Activated B cell treated with CpG ODN at 0.5 μM for 24 hours (primary cell): ENCODE measurements around the gene SORL1. TPM values are rescaled to one million over a fixed set of nuclear protein-coding genes. Genes with fewer than 3 reads are reported as not detected.

Experiments
- ATAC-seq: fragments of 200-7000 bp; cut with Tn5 transposase; one replicate; pipeline ENCODE4 v1.10.0; 2021; ENCODE audit warnings: low read depth, mild to moderate bottlenecking, moderate library complexity
- CTCF ChIA-PET: fragments of 350-600 bp; sonication (Branson Sonifier 250); formaldehyde crosslinking; loops from one replicate; lab custom pipeline; 2021; ENCODE audit warnings: antibody characterized with exemption; lab: Charles Lee
- POLR2A ChIA-PET: fragments of 350-600 bp; sonication (Branson Sonifier 250); formaldehyde crosslinking; loops from one replicate; lab custom pipeline; 2021; ENCODE audit warnings: antibody characterized with exemption; lab: Charles Lee
- DNase-seq: peaks from one replicate; pipeline ENCODE4 v3.0.0; 2022
- H3K27ac Mint-ChIP-seq: one replicate; pipeline ENCODE4 v1.8.0; 2020; ENCODE audit warnings: mixed read lengths
- H3K27me3 Mint-ChIP-seq: one replicate; pipeline ENCODE4 v1.8.0; 2021; ENCODE audit warnings: mixed read lengths
- H3K36me3 Mint-ChIP-seq: one replicate; pipeline ENCODE4 v1.8.0; 2021; ENCODE audit warnings: low read depth, mixed read lengths
- H3K4me1 Mint-ChIP-seq: one replicate; pipeline ENCODE4 v1.8.0; 2021; ENCODE audit warnings: mixed read lengths
- H3K4me3 Mint-ChIP-seq: one replicate; pipeline ENCODE4 v1.8.0; 2020; ENCODE audit warnings: mild to moderate bottlenecking, mixed read lengths
- H3K9me3 Mint-ChIP-seq: one replicate; pipeline ENCODE4 v1.8.0; 2020; ENCODE audit warnings: mixed read lengths
- CTCF ChIP-seq: fragments of 200-600 bp; IDR thresholded peaks from one replicate; pipeline ENCODE4 v1.8.0; 2022; ENCODE audit warnings: antibody characterized with exemption, mild to moderate bottlenecking
- intact Hi-C: fragments of 100-400 bp; cut with micrococcal nuclease; formaldehyde crosslinking; loops from one replicate; pipeline ENCODE4 v1.15.1; 2024
- total RNA-seq: library from RNA; stranded (reverse); gene quantifications from 2 replicates; pipeline ENCODE4 v1.2.3, GENCODE V29; 2022

SORL1 gene
- total RNA-seq, 1 donor from 2014 or later: 180 TPM

- intact Hi-C loops: loop anchor here (1.0 to 10.0 kb wide), 4 partner anchors 9 to 47 kb away; no protein-coding TSS in a partner anchor
- peaks cover 3% of the 10 kb centered on the region for H3K9me3 Mint-ChIP-seq
- DNase-seq (no peak), ATAC-seq (peak; percentile 24)
- TF ChIP-seq CTCF: no peak
- no peaks in the 10 kb centered on the region for H3K36me3 Mint-ChIP-seq
- H3K4me3 Mint-ChIP-seq: no peak overlapping the region
- ChIA-PET CTCF (interaction anchor here (0.6 kb wide), 2 partner anchors 13 to 25 kb away, joined by 3 read pairs; no protein-coding TSS in a partner anchor), POLR2A (interaction anchor here (0.6 to 2.4 kb wide), 5 partner anchors 9 to 65 kb away, joined by 3 to 9 read pairs (median 5); no protein-coding TSS in a partner anchor)
- H3K4me1 Mint-ChIP-seq: peaks cover 80% of the 10 kb centered on the region
- no peaks in the 10 kb centered on the region for H3K27me3 Mint-ChIP-seq
- peak overlapping the region; percentile 73 for H3K27ac Mint-ChIP-seq
These were observed 30.8 kb upstream of the SORL1 start for GRCh38 chr11:121421149-121421901.

GRCh38 chr11:121422675-121423074 lies 29.4 kb upstream of the SORL1 start:
- ChIA-PET POLR2A (interaction anchor here (0.9 to 2.4 kb wide), 3 partner anchors 24 to 55 kb away, joined by 4 to 9 read pairs (median 5); partner anchors contain the start of genes SORL1 and SORL1-AS1), CTCF (interaction anchor here (0.9 kb wide), 1 partner anchor 152 kb away, joined by 3 read pairs; no protein-coding TSS in a partner anchor)
- Mint-ChIP-seq H3K4me3 (peak overlapping the region; percentile 48), H3K27me3 (peaks cover 2% of the 10 kb centered on the region), H3K9me3 (peaks cover 3% of the 10 kb centered on the region), H3K36me3 (no peaks in the 10 kb centered on the region), H3K27ac (peak overlapping the region; percentile 73), H3K4me1 (peaks cover 81% of the 10 kb centered on the region)
- ATAC-seq (peak; percentile 72), DNase-seq (no peak)
- no peak for TF ChIP-seq CTCF
- intact Hi-C loops: loop anchor here (10.0 kb wide), 1 partner anchor 48 kb away; no protein-coding TSS in a partner anchor

- no peak for DNase-seq
- no peak overlapping the region for H3K4me3 Mint-ChIP-seq
- peaks cover 3% of the 10 kb centered on the region for H3K9me3 Mint-ChIP-seq
- CTCF ChIA-PET: interaction anchor here (0.9 to 1.8 kb wide), 3 partner anchors 21 to 61 kb away, joined by 3 to 8 read pairs (median 4); no protein-coding TSS in a partner anchor
- H3K36me3 Mint-ChIP-seq: no peaks in the 10 kb centered on the region
- peaks cover 2% of the 10 kb centered on the region for H3K27me3 Mint-ChIP-seq
- H3K4me1 Mint-ChIP-seq: peaks cover 89% of the 10 kb centered on the region
- H3K27ac Mint-ChIP-seq: no peak overlapping the region
- ATAC-seq: no peak
- no peak for TF ChIP-seq CTCF
- intact Hi-C loops: loop anchor here (2.0 to 10.0 kb wide), 2 partner anchors 51 to 107 kb away; no protein-coding TSS in a partner anchor
- POLR2A ChIA-PET: interaction anchor here (0.7 to 1.6 kb wide), 3 partner anchors 15 to 133 kb away, joined by 3 to 4 read pairs (median 3); partner anchors contain the start of gene SC5D
These were observed 26.3 kb upstream of the SORL1 start for GRCh38 chr11:121425828-121426227.

- H3K27ac Mint-ChIP-seq: peak overlapping the region; percentile 64
- DNase-seq (peak; percentile 58), ATAC-seq (peak; percentile 43)
- TF ChIP-seq CTCF: no peak
- peaks cover 2% of the 10 kb centered on the region for H3K27me3 Mint-ChIP-seq
- H3K4me3 Mint-ChIP-seq: peak overlapping the region; percentile 70
- ChIA-PET CTCF (interaction anchor here (0.6 to 1.8 kb wide), 13 partner anchors 16 to 165 kb away, joined by 3 to 8 read pairs (median 3); partner anchors contain the start of genes SORL1 and SORL1-AS1), POLR2A (interaction anchor here (0.6 to 7.1 kb wide), 13 partner anchors 9 to 165 kb away, joined by 3 to 192 read pairs (median 4); partner anchors contain the start of genes SC5D, SORL1 and SORL1-AS1)
- no peaks in the 10 kb centered on the region for H3K36me3 Mint-ChIP-seq
- intact Hi-C loops: loop anchor here (1.0 to 10.0 kb wide), 3 partner anchors 40 to 108 kb away; no protein-coding TSS in a partner anchor
- peaks cover 3% of the 10 kb centered on the region for H3K9me3 Mint-ChIP-seq
- H3K4me1 Mint-ChIP-seq: peaks cover 88% of the 10 kb centered on the region
These were observed 25.4 kb upstream of the SORL1 start for GRCh38 chr11:121426476-121427399.
